ENCODE data around the gene CORO2A. TPM values are rescaled to one million over a fixed set of nuclear protein-coding genes. Genes with fewer than 3 reads are reported as not detected.

The CORO2A gene
- total RNA-seq = 0.19 and 0.44 TPM in 2 replicates

GRCh38 chr9:98192503-98193335, at the start of gene CORO2A:
Gene CORO2A, minus strand, starts transcription at chr9:98192637. Its CDS starts 34,977 bp downstream, at chr9:98157660.

GRCh38 chr9:98118640-98119601, 73.5 kb downstream of the CORO2A start, which contains the start of gene TRIM14:
Gene TRIM14, minus strand, starts transcription at chr9:98119222. Its CDS starts 34 bp downstream, at chr9:98119188.

Other genes with a start within 250 kb of the CORO2A start
- gene ANP32B, start 209.3 kb downstream of the CORO2A start, total RNA-seq = 22.3 and 31.8 TPM in 2 replicates
- gene NANS, start 135.9 kb downstream of the CORO2A start, total RNA-seq = 81.5 and 81.9 TPM in 2 replicates
- 1.2 and 3.2 TPM in 2 replicates for gene TRIM14, start 73.4 kb downstream of the CORO2A start, total RNA-seq
- 5.4 and 6.1 TPM in 2 replicates for gene TBC1D2, start 63.0 kb upstream of the CORO2A start, total RNA-seq